MCF 10A (cell line): Measurements from ENCODE around the gene SOS1. TPM values are rescaled to one million over a fixed set of nuclear protein-coding genes. Genes with fewer than 3 reads are reported as not detected.
"Not testable (repeated sequence)": the region's sequence is repeated elsewhere in the genome, so short reads cannot be mapped to it uniquely, and the experiment has no call there.

Source experiments
- BruUV-seq: library from RNA; stranded (reverse); fragments of 400-500 nt; replicated peaks from 2 replicates; lab custom pipeline; 2021; lab: Mats Ljungman, UMichigan
- CTCF ChIA-PET: fragments of 300-600 bp; sonication (Branson Sonifier 250); formaldehyde crosslinking; extraction: SDS; loops from one replicate; lab custom pipeline; 2021; ENCODE audit warnings: antibody characterized with exemption, inconsistent platforms; lab: Yijun Ruan, JAX
- POLR2A ChIA-PET: fragments of 300-600, 350-650 bp; sonication (Branson Sonifier 250); formaldehyde crosslinking; extraction: SDS; loops from one replicate; lab custom pipeline; 2020; ENCODE audit warnings: antibody characterized with exemption, inconsistent platforms; lab: Yijun Ruan, JAX
- DNase-seq: peaks from one replicate; pipeline ENCODE4 v3.0.0-alpha.2; 2018; ENCODE audit not compliant: unreplicated experiment
- H3K27ac Mint-ChIP-seq: one replicate; pipeline ENCODE4 v1.8.0; 2022; ENCODE audit warnings: mild to moderate bottlenecking, low read depth, mixed read lengths; ENCODE audit not compliant: unreplicated experiment
- H3K27me3 Mint-ChIP-seq: one replicate; pipeline ENCODE4 v1.8.0; 2022; ENCODE audit warnings: mixed read lengths; ENCODE audit not compliant: insufficient read depth, unreplicated experiment
- H3K36me3 Mint-ChIP-seq: one replicate; pipeline ENCODE4 v1.8.0; 2022; ENCODE audit warnings: mild to moderate bottlenecking, moderate library complexity, mixed read lengths; ENCODE audit not compliant: insufficient read depth, unreplicated experiment
- H3K4me1 Mint-ChIP-seq: one replicate; pipeline ENCODE4 v1.8.0; 2022; ENCODE audit warnings: mixed read lengths; ENCODE audit not compliant: insufficient read depth, unreplicated experiment
- H3K4me3 Mint-ChIP-seq: one replicate; pipeline ENCODE4 v1.8.0; 2022; ENCODE audit warnings: mild to moderate bottlenecking, moderate library complexity, mixed read lengths; ENCODE audit not compliant: unreplicated experiment
- H3K9me3 Mint-ChIP-seq: one replicate; pipeline ENCODE4 v1.8.0; 2022; ENCODE audit warnings: mixed read lengths; ENCODE audit not compliant: unreplicated experiment
- intact Hi-C: fragments of 100-400 bp; cut with micrococcal nuclease; formaldehyde crosslinking; loops from 2 replicates; pipeline ENCODE4 v1.14.1; 2022
- total RNA-seq: library from RNA; stranded (reverse); gene quantifications from 2 replicates; pipeline ENCODE4 v1.2.3, GENCODE V29; 2022
- TF ChIP-seq, protein P1 (sequence below): fragments of 200-600 bp; IDR thresholded peaks from one replicate; pipeline ENCODE4 v1.8.0; 2022; ENCODE audit warnings: antibody characterized with exemption, mild to moderate bottlenecking; ENCODE audit not compliant: unreplicated experiment

The SOS1 gene
- total RNA-seq, 1 experiment from 2014 or later = 18.5 TPM

DNA sequence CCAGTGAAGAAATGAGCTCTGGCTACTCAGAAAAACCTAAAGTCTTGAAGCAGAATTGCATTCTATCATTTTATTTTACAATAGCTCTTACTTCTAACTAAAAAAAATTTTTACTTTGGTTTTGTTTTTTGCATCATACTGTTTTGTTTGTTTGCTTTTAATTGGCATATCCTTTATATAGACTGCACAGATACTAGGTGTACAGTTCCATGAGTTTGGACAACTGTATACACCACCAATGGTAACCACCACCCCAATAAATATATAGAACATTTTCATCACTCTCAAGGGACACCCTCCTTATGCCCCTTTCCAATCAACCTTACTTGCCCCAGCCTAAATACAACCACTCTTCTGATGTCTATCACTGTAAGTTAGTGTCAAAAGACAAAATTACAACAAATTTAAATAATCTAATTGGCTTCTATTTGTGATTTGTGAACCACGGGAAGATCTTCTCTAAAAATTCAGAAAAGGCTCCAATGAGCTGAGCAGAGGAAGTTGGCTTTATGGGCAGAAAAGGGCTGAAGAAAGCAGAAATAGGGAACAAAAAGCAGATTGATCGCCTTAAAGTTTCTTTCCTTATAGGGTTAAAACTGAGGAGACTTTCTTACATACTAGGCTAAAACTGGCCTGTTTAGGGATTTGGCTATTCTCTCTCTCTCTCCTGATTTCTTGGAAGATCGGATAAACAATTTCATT lies 22.2 kb upstream of the SOS1 start:
- Mint-ChIP-seq H3K27ac (no peak overlapping the region), H3K4me3 (no peak overlapping the region), H3K4me1 (peaks cover 10% of the 10 kb centered on the region), H3K9me3 (no peaks in the 10 kb centered on the region), H3K36me3 (no peaks in the 10 kb centered on the region), H3K27me3 (no peaks in the 10 kb centered on the region)
- POLR2A ChIA-PET = interaction anchor here (0.6 to 3.2 kb wide), 3 partner anchors 18 to 23 kb away, joined by 3 to 21 read pairs (median 3); partner anchors contain the start of gene SOS1
- no peak for DNase-seq
- TF ChIP-seq, protein P1, sequence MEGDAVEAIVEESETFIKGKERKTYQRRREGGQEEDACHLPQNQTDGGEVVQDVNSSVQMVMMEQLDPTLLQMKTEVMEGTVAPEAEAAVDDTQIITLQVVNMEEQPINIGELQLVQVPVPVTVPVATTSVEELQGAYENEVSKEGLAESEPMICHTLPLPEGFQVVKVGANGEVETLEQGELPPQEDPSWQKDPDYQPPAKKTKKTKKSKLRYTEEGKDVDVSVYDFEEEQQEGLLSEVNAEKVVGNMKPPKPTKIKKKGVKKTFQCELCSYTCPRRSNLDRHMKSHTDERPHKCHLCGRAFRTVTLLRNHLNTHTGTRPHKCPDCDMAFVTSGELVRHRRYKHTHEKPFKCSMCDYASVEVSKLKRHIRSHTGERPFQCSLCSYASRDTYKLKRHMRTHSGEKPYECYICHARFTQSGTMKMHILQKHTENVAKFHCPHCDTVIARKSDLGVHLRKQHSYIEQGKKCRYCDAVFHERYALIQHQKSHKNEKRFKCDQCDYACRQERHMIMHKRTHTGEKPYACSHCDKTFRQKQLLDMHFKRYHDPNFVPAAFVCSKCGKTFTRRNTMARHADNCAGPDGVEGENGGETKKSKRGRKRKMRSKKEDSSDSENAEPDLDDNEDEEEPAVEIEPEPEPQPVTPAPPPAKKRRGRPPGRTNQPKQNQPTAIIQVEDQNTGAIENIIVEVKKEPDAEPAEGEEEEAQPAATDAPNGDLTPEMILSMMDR = no peak
- CTCF ChIA-PET = interaction anchor here (0.5 to 0.6 kb wide), 4 partner anchors 10 to 86 kb away, joined by 3 to 4 read pairs (median 3); no protein-coding TSS in a partner anchor
- intact Hi-C loops = no loop called here
- BruUV-seq = no TSS peak

GRCh38 chr2:39141334-39142271 lies 20.8 kb upstream of the SOS1 start:
- BruUV-seq = no TSS peak
- no peaks in the 10 kb centered on the region for H3K27me3 Mint-ChIP-seq
- peaks cover 10% of the 10 kb centered on the region for H3K4me1 Mint-ChIP-seq
- H3K36me3 Mint-ChIP-seq = no peaks in the 10 kb centered on the region
- CTCF ChIA-PET = interaction anchor here (0.6 to 2.6 kb wide), 5 partner anchors 30 to 880 kb away, joined by 3 to 9 read pairs (median 3); no protein-coding TSS in a partner anchor
- peak overlapping the region; percentile 35 for H3K4me3 Mint-ChIP-seq
- intact Hi-C loops = no loop called here
- peak overlapping the region; percentile 7 for H3K27ac Mint-ChIP-seq
- TF ChIP-seq, protein P1 = no peak
- no peak for DNase-seq
- POLR2A ChIA-PET = interaction anchor here (0.8 to 3.2 kb wide), 4 partner anchors 17 to 44 kb away, joined by 3 to 21 read pairs (median 6); partner anchors contain the start of gene SOS1
- no peaks in the 10 kb centered on the region for H3K9me3 Mint-ChIP-seq

- intact Hi-C loops, H3K36me3 Mint-ChIP-seq, DNase-seq, H3K4me1 Mint-ChIP-seq, H3K4me3 Mint-ChIP-seq, BruUV-seq, H3K27me3 Mint-ChIP-seq, H3K9me3 Mint-ChIP-seq, H3K27ac Mint-ChIP-seq: not testable (repeated sequence)
- ChIA-PET CTCF (interaction anchor here (0.6 to 2.6 kb wide), 5 partner anchors 31 to 437 kb away, joined by 3 to 9 read pairs (median 3); no protein-coding TSS in a partner anchor), POLR2A (interaction anchor here (1.1 to 3.2 kb wide), 4 partner anchors 16 to 43 kb away, joined by 3 to 21 read pairs (median 16); partner anchors contain the start of gene SOS1)
Measured at GRCh38 chr2:39140948-39141333, 20.1 kb upstream of the SOS1 start.

DNA sequence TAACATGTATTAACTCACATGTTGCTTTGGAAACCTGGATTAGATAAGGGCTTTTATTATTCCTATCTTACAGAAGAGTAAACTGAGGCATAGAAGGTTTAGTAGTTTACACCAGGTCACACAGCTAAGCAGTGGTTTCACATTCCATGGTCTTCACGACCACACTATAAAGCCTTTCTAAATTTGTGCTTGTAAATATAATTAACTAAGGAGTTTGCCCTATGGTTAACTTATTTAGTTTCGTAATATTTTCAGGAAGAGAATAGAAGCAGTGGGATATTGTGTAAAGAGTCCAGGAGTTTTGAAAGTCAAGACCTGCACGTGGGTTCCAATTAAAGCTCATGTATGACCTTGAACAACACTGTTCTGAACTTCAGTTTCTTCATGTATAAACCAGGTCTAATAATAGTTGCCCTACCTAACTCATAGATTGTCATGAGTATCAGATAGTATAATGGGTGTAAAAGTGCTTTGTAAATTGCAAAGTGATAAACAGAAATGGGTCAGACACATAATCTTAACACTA lies 19.5 kb upstream of the SOS1 start:
- H3K4me1 Mint-ChIP-seq = peaks cover 10% of the 10 kb centered on the region
- TF ChIP-seq, protein P1 = no peak
- H3K4me3 Mint-ChIP-seq = no peak overlapping the region
- DNase-seq = peak; percentile 38
- H3K36me3 Mint-ChIP-seq = no peaks in the 10 kb centered on the region
- intact Hi-C loops = no loop called here
- no peak overlapping the region for H3K27ac Mint-ChIP-seq
- no peaks in the 10 kb centered on the region for H3K9me3 Mint-ChIP-seq
- BruUV-seq = no TSS peak
- ChIA-PET POLR2A (interaction anchor here (2.0 to 2.1 kb wide), 2 partner anchors 15 to 20 kb away, joined by 12 to 21 read pairs; partner anchors contain the start of gene SOS1), CTCF (interaction anchor here (0.6 to 2.6 kb wide), 3 partner anchors 41 to 89 kb away, joined by 3 to 9 read pairs (median 4); no protein-coding TSS in a partner anchor)
- H3K27me3 Mint-ChIP-seq = no peaks in the 10 kb centered on the region
